ENCODE data around the gene CTBP2.
"Not testable (repeated sequence)": the region's sequence is repeated elsewhere in the genome, so short reads cannot be mapped to it uniquely, and the experiment has no call there.

DNA sequence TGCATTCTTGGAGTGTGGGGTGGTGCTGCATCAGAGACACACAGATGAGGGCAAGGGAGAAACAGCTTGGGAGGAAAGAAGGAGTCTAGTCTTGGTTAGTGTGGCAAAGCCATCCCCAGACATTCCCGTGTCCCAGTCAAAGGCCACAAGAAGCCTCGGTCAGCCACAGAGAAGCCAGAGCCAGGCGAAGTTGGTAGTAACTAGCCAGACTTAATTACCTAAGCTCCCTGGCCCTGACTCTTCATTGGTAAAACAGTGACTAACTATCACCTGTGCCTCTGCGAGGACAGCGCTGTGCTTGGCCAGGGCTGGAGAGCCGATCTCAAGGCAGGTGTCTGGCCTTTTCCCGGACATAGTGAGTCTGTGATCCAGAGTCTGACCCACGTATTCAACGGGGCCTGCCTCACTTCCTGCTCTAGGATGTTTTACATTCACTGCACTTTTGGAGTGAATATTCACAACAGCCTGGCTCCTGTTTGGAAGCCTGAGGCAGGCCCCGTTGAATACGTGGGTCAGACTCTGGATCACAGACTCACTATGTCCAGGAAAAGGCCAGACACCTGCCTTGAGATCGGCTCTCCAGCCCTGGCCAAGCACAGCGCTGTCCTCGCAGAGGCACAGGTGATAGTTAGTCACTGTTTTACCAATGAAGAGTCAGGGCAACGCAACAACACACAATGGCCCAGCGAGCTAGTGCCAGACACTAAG is 9.8 kb downstream of the CTBP2 start:
- TF ChIP-seq EZH2 (IDR thresholded peaks at IDR 0.05), result not testable (repeated sequence)
- TF ChIP-seq, protein P1, sequence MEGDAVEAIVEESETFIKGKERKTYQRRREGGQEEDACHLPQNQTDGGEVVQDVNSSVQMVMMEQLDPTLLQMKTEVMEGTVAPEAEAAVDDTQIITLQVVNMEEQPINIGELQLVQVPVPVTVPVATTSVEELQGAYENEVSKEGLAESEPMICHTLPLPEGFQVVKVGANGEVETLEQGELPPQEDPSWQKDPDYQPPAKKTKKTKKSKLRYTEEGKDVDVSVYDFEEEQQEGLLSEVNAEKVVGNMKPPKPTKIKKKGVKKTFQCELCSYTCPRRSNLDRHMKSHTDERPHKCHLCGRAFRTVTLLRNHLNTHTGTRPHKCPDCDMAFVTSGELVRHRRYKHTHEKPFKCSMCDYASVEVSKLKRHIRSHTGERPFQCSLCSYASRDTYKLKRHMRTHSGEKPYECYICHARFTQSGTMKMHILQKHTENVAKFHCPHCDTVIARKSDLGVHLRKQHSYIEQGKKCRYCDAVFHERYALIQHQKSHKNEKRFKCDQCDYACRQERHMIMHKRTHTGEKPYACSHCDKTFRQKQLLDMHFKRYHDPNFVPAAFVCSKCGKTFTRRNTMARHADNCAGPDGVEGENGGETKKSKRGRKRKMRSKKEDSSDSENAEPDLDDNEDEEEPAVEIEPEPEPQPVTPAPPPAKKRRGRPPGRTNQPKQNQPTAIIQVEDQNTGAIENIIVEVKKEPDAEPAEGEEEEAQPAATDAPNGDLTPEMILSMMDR (IDR thresholded peaks at IDR 0.05), result not testable (repeated sequence)

Data from neural progenitor cell (in vitro differentiated cells).